Measurements from ENCODE around the gene NEDD8. TPM values are rescaled to one million over a fixed set of nuclear protein-coding genes. Genes with fewer than 3 reads are reported as not detected.

NEDD8 gene
- total and polyA plus RNA-seq, 2 donors (not counting 3 experiments of a cell fraction or from before 2014, with no cell fraction given) = 243 to 316 TPM

DNA sequence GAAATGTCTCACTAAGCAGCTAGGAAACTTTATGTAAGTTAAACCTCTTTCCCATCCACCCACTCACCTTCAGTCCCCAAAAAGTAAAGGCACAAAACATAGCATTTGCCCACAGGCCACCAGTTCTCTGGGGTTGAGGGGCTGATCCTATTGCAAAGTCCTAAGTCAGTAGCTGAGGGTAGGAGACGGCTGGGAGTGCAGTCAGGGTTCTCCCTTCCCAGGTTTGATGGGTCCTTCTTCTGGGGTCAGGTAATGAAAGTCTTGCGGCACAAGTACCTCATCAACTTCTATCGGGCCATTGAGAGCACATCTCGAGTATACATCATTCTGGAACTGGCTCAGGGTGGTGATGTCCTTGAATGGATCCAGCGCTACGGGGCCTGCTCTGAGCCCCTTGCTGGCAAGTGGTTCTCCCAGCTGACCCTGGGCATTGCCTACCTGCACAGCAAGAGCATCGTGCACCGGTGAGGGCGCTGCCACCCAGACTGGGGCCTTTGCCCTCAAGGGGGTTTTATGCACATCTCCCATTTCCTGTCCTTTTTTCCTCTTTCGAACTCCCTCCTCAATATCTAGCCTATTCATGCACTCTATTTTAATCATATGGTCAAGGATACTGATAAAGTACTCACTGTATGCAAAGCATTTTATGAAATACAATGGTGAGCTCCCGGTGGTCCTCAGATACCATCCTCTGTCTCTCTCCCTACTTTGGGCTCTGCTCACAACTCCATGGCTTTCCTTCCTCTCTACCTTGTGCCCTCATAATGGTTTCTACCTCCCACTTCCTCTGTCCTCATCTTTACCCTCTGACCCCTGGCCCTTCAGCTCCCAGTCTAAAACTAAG is 25.7 kb downstream of the NEDD8 start:
- Histone ChIP-seq H3K9me1 (replicated peaks; ENCODE audit: control insufficient read depth, extremely low read depth, insufficient read depth, low read length) (no peaks in the 10 kb centered on the region), H3K4me1 (ENCODE audit: control insufficient read depth, extremely low read depth, insufficient read depth, low read length) (no peaks in the 10 kb centered on the region), H3K4me2 (ENCODE audit: insufficient read depth, low read length) (no peak overlapping the region), H3K9me3 (replicated peaks; ENCODE audit: control insufficient read depth, insufficient read depth, low read length) (no peaks in the 10 kb centered on the region), H2AFZ (ENCODE audit: low read depth, low read length) (no peak overlapping the region), H3K79me2 (ENCODE audit: control insufficient read depth, insufficient read depth, low read length) (no peaks in the 10 kb centered on the region), H3K4me3 (replicated peaks in 1 of 3; ENCODE audit: insufficient read depth in 1 of 3, low read depth in 1 of 3, low read length in 3 of 3) (no peak overlapping the region), H4K20me1 (replicated peaks; ENCODE audit: control insufficient read depth, extremely low read depth, insufficient read depth, low read length) (no peaks in the 10 kb centered on the region), H3K27me3 (ENCODE audit: control insufficient read depth in 2 of 2, insufficient read depth in 2 of 2, low read length in 2 of 2) (no peaks in the 10 kb centered on the region), H3K36me3 (ENCODE audit: control insufficient read depth in 2 of 2, extremely low read depth in 1 of 2, insufficient read depth in 2 of 2, low read length in 2 of 2) (peaks cover 6 to 33% of the 10 kb centered on the region in 2 experiments), H3K9ac (replicated peaks; ENCODE audit: extremely low read depth, insufficient read depth, low read length) (no peak overlapping the region), H3K27ac (ENCODE audit: insufficient read depth, low read depth, low read length) (no peak overlapping the region)
- no TSS peak for BruUV-seq (replicated peaks)
- dilution Hi-C loops (cut with MboI; ENCODE audit: extremely low pct_ligation_motif_present, low sequenced_read_pairs) = no loop called here
- TF ChIP-seq, protein P1, sequence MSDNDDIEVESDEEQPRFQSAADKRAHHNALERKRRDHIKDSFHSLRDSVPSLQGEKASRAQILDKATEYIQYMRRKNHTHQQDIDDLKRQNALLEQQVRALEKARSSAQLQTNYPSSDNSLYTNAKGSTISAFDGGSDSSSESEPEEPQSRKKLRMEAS (IDR thresholded peaks at IDR 0.05; ENCODE audit: insufficient read depth, insufficient read length) = no peak
- TF ChIP-seq, protein P2, sequence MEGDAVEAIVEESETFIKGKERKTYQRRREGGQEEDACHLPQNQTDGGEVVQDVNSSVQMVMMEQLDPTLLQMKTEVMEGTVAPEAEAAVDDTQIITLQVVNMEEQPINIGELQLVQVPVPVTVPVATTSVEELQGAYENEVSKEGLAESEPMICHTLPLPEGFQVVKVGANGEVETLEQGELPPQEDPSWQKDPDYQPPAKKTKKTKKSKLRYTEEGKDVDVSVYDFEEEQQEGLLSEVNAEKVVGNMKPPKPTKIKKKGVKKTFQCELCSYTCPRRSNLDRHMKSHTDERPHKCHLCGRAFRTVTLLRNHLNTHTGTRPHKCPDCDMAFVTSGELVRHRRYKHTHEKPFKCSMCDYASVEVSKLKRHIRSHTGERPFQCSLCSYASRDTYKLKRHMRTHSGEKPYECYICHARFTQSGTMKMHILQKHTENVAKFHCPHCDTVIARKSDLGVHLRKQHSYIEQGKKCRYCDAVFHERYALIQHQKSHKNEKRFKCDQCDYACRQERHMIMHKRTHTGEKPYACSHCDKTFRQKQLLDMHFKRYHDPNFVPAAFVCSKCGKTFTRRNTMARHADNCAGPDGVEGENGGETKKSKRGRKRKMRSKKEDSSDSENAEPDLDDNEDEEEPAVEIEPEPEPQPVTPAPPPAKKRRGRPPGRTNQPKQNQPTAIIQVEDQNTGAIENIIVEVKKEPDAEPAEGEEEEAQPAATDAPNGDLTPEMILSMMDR (IDR thresholded peaks at IDR 0.05; ENCODE audit: extremely low read depth in 1 of 2, insufficient read depth in 1 of 2, low read depth in 1 of 2, low read length in 2 of 2) = no peak
- TF ChIP-seq GATA2 (IDR thresholded peaks at IDR 0.05; ENCODE audit: insufficient read depth, insufficient read length, low read depth, low read length) = no peak
- TF ChIP-seq POLR2AphosphoS5 (IDR thresholded peaks at IDR 0.05; ENCODE audit: insufficient read depth, low read depth, low read length) = no peak
- TF ChIP-seq JUN (IDR thresholded peaks at IDR 0.05; ENCODE audit: borderline replicate concordance, insufficient read depth, insufficient read length, low read depth) = no peak
- no peak for TF ChIP-seq MYC (IDR thresholded peaks at IDR 0.05; ENCODE audit: low read depth, low read length)
- TF ChIP-seq FOS (IDR thresholded peaks at IDR 0.05; ENCODE audit: borderline replicate concordance, insufficient read depth, low read length) = no peak
- no peak for TF ChIP-seq EZH2 (IDR thresholded peaks at IDR 0.05; ENCODE audit: borderline replicate concordance, low read depth, low read length, severe bottlenecking)
- no peak for TF ChIP-seq POLR2A (IDR thresholded peaks at IDR 0.05; ENCODE audit: low read depth, low read length)
- DNase-seq (ENCODE audit: low read depth, low spot score) (no peak), FAIRE-seq (no peak)
- intact Hi-C loops (cut with micrococcal nuclease) = no loop called here
- POLR2A ChIA-PET = interaction anchor here (0.5 kb wide), 1 partner anchor 10 kb away, joined by 3 read pairs; no protein-coding TSS in a partner anchor
- CTCF ChIA-PET = interaction anchor here (0.9 to 1.0 kb wide), 2 partner anchors 10 to 90 kb away, joined by 3 read pairs; partner anchors contain the start of gene MDP1

Measured in endothelial cell of umbilical vein (primary cell).